ENCODE results near the gene SH3PXD2A. TPM values are rescaled to one million over a fixed set of nuclear protein-coding genes. Genes with fewer than 3 reads are reported as not detected.

Gene SH3PXD2A
- total and polyA plus RNA-seq, 4 experiments from 2014 or later, result 0.39 to 17.5 (median 8.9) TPM

GRCh38 chr10:103852189-103852711, 3.1 kb downstream of the SH3PXD2A start:
- no peaks in the 10 kb centered on the region for H3K9me3 Mint-ChIP-seq
- H3K4me3 Mint-ChIP-seq, result no peak overlapping the region
- peaks cover 23% of the 10 kb centered on the region for H3K4me1 ChIP-seq (ENCODE audit: insufficient read depth, low read length)
- ChIA-PET POLR2A (ENCODE audit: partially characterized antibody) (no interaction called here), CTCF (ENCODE audit: partially characterized antibody) (interaction anchor here (0.8 to 4.4 kb wide), 4 partner anchors 38 to 166 kb away, joined by 4 to 45 read pairs (median 6); no protein-coding TSS in a partner anchor)
- DNase-seq, result no peak
- no peaks in the 10 kb centered on the region for H3K36me3 ChIP-seq (ENCODE audit: insufficient read depth, low read length)
- H3K9me3 ChIP-seq (ENCODE audit: control insufficient read depth in 1 of 2, low read length in 2 of 2), result no peaks in the 10 kb centered on the region
- no peak overlapping the region for H3K4me3 ChIP-seq (ENCODE audit: low read length in 2 of 2)
- H3K27me3 Mint-ChIP-seq, result peaks cover 15 to 22% of the 10 kb centered on the region in 2 donors
- no peak overlapping the region for H3K27ac Mint-ChIP-seq
- intact Hi-C loops (cut with micrococcal nuclease), result loop anchor here (10.0 kb wide), 2 partner anchors 47 to 247 kb away; no protein-coding TSS in a partner anchor
- peaks cover 8 to 25% (median 16%) of the 10 kb centered on the region in 4 donors for H3K4me1 Mint-ChIP-seq
- H3K27ac ChIP-seq (ENCODE audit: low read depth, low read length), result no peak overlapping the region
- H3K27me3 ChIP-seq (ENCODE audit: insufficient read depth, low read length), result peaks cover 8% of the 10 kb centered on the region
- peaks cover 0 to 8% of the 10 kb centered on the region in 2 donors for H3K36me3 Mint-ChIP-seq

- intact Hi-C loops (cut with micrococcal nuclease), result loop anchor here (10.0 kb wide), 2 partner anchors 46 to 246 kb away; no protein-coding TSS in a partner anchor
- Histone ChIP-seq H3K4me1 (ENCODE audit: insufficient read depth, low read length) (peaks cover 32% of the 10 kb centered on the region), H3K36me3 (ENCODE audit: insufficient read depth, low read length) (no peaks in the 10 kb centered on the region), H3K4me3 (ENCODE audit: low read length in 2 of 2) (no peak overlapping the region), H3K27ac (ENCODE audit: low read depth, low read length) (no peak overlapping the region), H3K9me3 (ENCODE audit: control insufficient read depth in 1 of 2, low read length in 2 of 2) (no peaks in the 10 kb centered on the region), H3K27me3 (ENCODE audit: insufficient read depth, low read length) (peaks cover 4% of the 10 kb centered on the region)
- H3K27ac Mint-ChIP-seq, result no peak overlapping the region
- H3K27me3 Mint-ChIP-seq, result peaks cover 13 to 15% of the 10 kb centered on the region in 2 donors
- ChIA-PET CTCF (ENCODE audit: partially characterized antibody) (interaction anchor here (4.4 kb wide), 1 partner anchor 138 kb away, joined by 45 read pairs; no protein-coding TSS in a partner anchor), POLR2A (ENCODE audit: partially characterized antibody) (interaction anchor here (0.6 to 0.9 kb wide), 2 partner anchors 100 to 140 kb away, joined by 3 read pairs; no protein-coding TSS in a partner anchor)
- no peaks in the 10 kb centered on the region for H3K36me3 Mint-ChIP-seq
- no peak overlapping the region for H3K4me3 Mint-ChIP-seq
- peaks cover 15 to 30% (median 22%) of the 10 kb centered on the region in 4 donors for H3K4me1 Mint-ChIP-seq
- no peak for DNase-seq
- H3K9me3 Mint-ChIP-seq, result no peaks in the 10 kb centered on the region
Measured at GRCh38 chr10:103851261-103851660, 4.1 kb downstream of the SH3PXD2A start.

- Mint-ChIP-seq H3K27ac (peak overlapping the region in 1 of 7 donors; percentile 32), H3K9me3 (no peaks in the 10 kb centered on the region), H3K27me3 (peaks cover 11 to 15% of the 10 kb centered on the region in 2 donors), H3K4me1 (peaks cover 21 to 33% (median 27%) of the 10 kb centered on the region in 4 donors), H3K4me3 (no peak overlapping the region), H3K36me3 (no peaks in the 10 kb centered on the region)
- ChIA-PET CTCF (ENCODE audit: partially characterized antibody) (no interaction called here), POLR2A (ENCODE audit: partially characterized antibody) (no interaction called here)
- H3K9me3 ChIP-seq (ENCODE audit: control insufficient read depth in 1 of 2, low read length in 2 of 2), result no peaks in the 10 kb centered on the region
- peaks cover 34% of the 10 kb centered on the region for H3K4me1 ChIP-seq (ENCODE audit: insufficient read depth, low read length)
- no peaks in the 10 kb centered on the region for H3K36me3 ChIP-seq (ENCODE audit: insufficient read depth, low read length)
- H3K4me3 ChIP-seq (ENCODE audit: low read length in 2 of 2), result no peak overlapping the region
- H3K27me3 ChIP-seq (ENCODE audit: insufficient read depth, low read length), result no peaks in the 10 kb centered on the region
- H3K27ac ChIP-seq (ENCODE audit: low read depth, low read length), result no peak overlapping the region
- DNase-seq, result no peak
- intact Hi-C loops (cut with micrococcal nuclease), result loop anchor here (10.0 kb wide), 2 partner anchors 46 to 246 kb away; no protein-coding TSS in a partner anchor
Measured at GRCh38 chr10:103850572-103850895, 4.8 kb downstream of the SH3PXD2A start.

GRCh38 chr10:103849880-103850571, 5.3 kb downstream of the SH3PXD2A start:
- CTCF ChIA-PET (ENCODE audit: partially characterized antibody), result no interaction called here
- peaks cover 37% of the 10 kb centered on the region for H3K4me1 ChIP-seq (ENCODE audit: insufficient read depth, low read length)
- no peak overlapping the region for H3K27ac ChIP-seq (ENCODE audit: low read depth, low read length)
- H3K4me3 Mint-ChIP-seq, result no peak overlapping the region
- intact Hi-C loops (cut with micrococcal nuclease), result loop anchor here (10.0 kb wide), 2 partner anchors 45 to 245 kb away; no protein-coding TSS in a partner anchor
- peaks cover 11 to 15% of the 10 kb centered on the region in 2 donors for H3K27me3 Mint-ChIP-seq
- DNase-seq, result no peak
- H3K9me3 ChIP-seq (ENCODE audit: control insufficient read depth in 1 of 2, low read length in 2 of 2), result no peaks in the 10 kb centered on the region
- no peaks in the 10 kb centered on the region for H3K36me3 Mint-ChIP-seq
- H3K27me3 ChIP-seq (ENCODE audit: insufficient read depth, low read length), result no peaks in the 10 kb centered on the region
- no peak overlapping the region for H3K27ac Mint-ChIP-seq
- POLR2A ChIA-PET (ENCODE audit: partially characterized antibody), result no interaction called here
- H3K4me3 ChIP-seq (ENCODE audit: low read length in 2 of 2), result no peak overlapping the region
- no peaks in the 10 kb centered on the region for H3K9me3 Mint-ChIP-seq
- H3K36me3 ChIP-seq (ENCODE audit: insufficient read depth, low read length), result no peaks in the 10 kb centered on the region
- peaks cover 22 to 36% (median 31%) of the 10 kb centered on the region in 4 donors for H3K4me1 Mint-ChIP-seq

GRCh38 chr10:103849212-103849877, 6.0 kb downstream of the SH3PXD2A start:
- Mint-ChIP-seq H3K36me3 (no peaks in the 10 kb centered on the region), H3K4me1 (peaks cover 17 to 36% (median 29%) of the 10 kb centered on the region in 4 donors), H3K27ac (no peak overlapping the region), H3K4me3 (no peak overlapping the region), H3K9me3 (no peaks in the 10 kb centered on the region), H3K27me3 (peaks cover 8 to 12% of the 10 kb centered on the region in 2 donors)
- Histone ChIP-seq H3K4me3 (ENCODE audit: low read length in 2 of 2) (no peak overlapping the region), H3K4me1 (ENCODE audit: insufficient read depth, low read length) (peaks cover 30% of the 10 kb centered on the region), H3K36me3 (ENCODE audit: insufficient read depth, low read length) (no peaks in the 10 kb centered on the region), H3K27me3 (ENCODE audit: insufficient read depth, low read length) (no peaks in the 10 kb centered on the region), H3K27ac (ENCODE audit: low read depth, low read length) (no peak overlapping the region), H3K9me3 (ENCODE audit: control insufficient read depth in 1 of 2, low read length in 2 of 2) (no peaks in the 10 kb centered on the region)
- POLR2A ChIA-PET (ENCODE audit: partially characterized antibody), result interaction anchor here (2.0 kb wide), 1 partner anchor 11 kb away, joined by 5 read pairs; no protein-coding TSS in a partner anchor
- intact Hi-C loops (cut with micrococcal nuclease), result no loop called here
- CTCF ChIA-PET (ENCODE audit: partially characterized antibody), result interaction anchor here (0.8 to 2.1 kb wide), 4 partner anchors 49 to 137 kb away, joined by 3 to 8 read pairs (median 6); no protein-coding TSS in a partner anchor
- no peak for DNase-seq

- no peak for DNase-seq
- Histone ChIP-seq H3K27me3 (ENCODE audit: insufficient read depth, low read length) (no peaks in the 10 kb centered on the region), H3K27ac (ENCODE audit: low read depth, low read length) (no peak overlapping the region), H3K36me3 (ENCODE audit: insufficient read depth, low read length) (no peaks in the 10 kb centered on the region), H3K4me3 (ENCODE audit: low read length in 2 of 2) (no peak overlapping the region), H3K4me1 (ENCODE audit: insufficient read depth, low read length) (peaks cover 26% of the 10 kb centered on the region), H3K9me3 (ENCODE audit: control insufficient read depth in 1 of 2, low read length in 2 of 2) (no peaks in the 10 kb centered on the region)
- H3K27me3 Mint-ChIP-seq, result peaks cover 2 to 4% of the 10 kb centered on the region in 2 donors
- ChIA-PET CTCF (ENCODE audit: partially characterized antibody) (interaction anchor here (0.7 to 2.1 kb wide), 6 partner anchors 10 to 135 kb away, joined by 3 to 8 read pairs (median 6); no protein-coding TSS in a partner anchor), POLR2A (ENCODE audit: partially characterized antibody) (interaction anchor here (2.0 kb wide), 1 partner anchor 10 kb away, joined by 5 read pairs; no protein-coding TSS in a partner anchor)
- H3K36me3 Mint-ChIP-seq, result no peaks in the 10 kb centered on the region
- intact Hi-C loops (cut with micrococcal nuclease), result no loop called here
- H3K9me3 Mint-ChIP-seq, result no peaks in the 10 kb centered on the region
- no peak overlapping the region for H3K4me3 Mint-ChIP-seq
- peaks cover 15 to 32% (median 25%) of the 10 kb centered on the region in 4 donors for H3K4me1 Mint-ChIP-seq
- H3K27ac Mint-ChIP-seq, result no peak overlapping the region
Measured at GRCh38 chr10:103847909-103848468, 7.4 kb downstream of the SH3PXD2A start.
